HEK293T (cell line): ENCODE measurements around the gene KIAA0930.

ENCODE experiments used
- BHLHE40 ChIP-seq: fragments of 450-650 bp; IDR thresholded peaks from 2 replicates; pipeline ENCODE4 v1.6.1; 2016; ENCODE audit warnings: mild to moderate bottlenecking, moderate library complexity, borderline replicate concordance
- FOXK2 ChIP-seq: fragments of 450-650 bp; IDR thresholded peaks from 2 replicates; pipeline ENCODE4 v1.6.1; 2016; ENCODE audit warnings: mild to moderate bottlenecking
- L3MBTL2 ChIP-seq: fragments of 450-650 bp; conservative IDR thresholded peaks from 2 replicates; pipeline ENCODE4 v1.6.1; 2016; ENCODE audit warnings: mild to moderate bottlenecking
- ZNF384 ChIP-seq: fragments of 450-650 bp; IDR thresholded peaks from 2 replicates; pipeline ENCODE4 v1.6.1; 2016

DNA sequence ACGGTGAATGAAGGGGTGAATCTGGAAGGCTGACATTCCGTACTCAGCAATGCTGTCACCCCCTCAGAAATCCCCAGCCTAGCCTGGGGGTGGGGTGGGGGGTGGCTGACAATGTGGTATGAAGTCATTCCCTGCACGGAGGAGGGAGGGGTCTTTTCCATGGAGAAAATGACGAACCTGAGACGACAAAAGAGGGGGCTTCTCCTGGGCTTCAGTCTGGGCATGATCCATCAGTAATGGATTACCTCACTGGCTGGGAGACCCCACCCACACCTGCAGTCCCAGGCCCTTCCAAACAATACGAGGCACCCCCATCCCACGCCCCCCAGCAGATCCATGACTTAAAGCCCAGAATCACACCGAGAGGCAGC, 1.0 kb downstream of the KIAA0930 start:
- TF ChIP-seq FOXK2 (no peak), L3MBTL2 (no peak), ZNF384 (no peak), BHLHE40 (no peak)
